Panc1 (cell line): ENCODE measurements around the gene PHKA2. TPM values are rescaled to one million over a fixed set of nuclear protein-coding genes. Genes with fewer than 3 reads are reported as not detected.

Experiments
- ATAC-seq: fragments of 200-7000 bp; cut with Tn5 transposase; 2 replicates; pipeline ENCODE4 v1.9.1; 2020; ENCODE audit warnings: mild to moderate bottlenecking, moderate library complexity
- BruUV-seq: library from RNA; stranded (reverse); fragments of 400-500 nt; replicated peaks from 2 replicates; lab custom pipeline; 2021; lab: Mats Ljungman, UMichigan
- CTCF ChIA-PET: fragments of 300-600 bp; sonication (Branson Sonifier 250); formaldehyde crosslinking; loops from one replicate; lab custom pipeline; 2022; ENCODE audit warnings: antibody characterized with exemption; lab: Charles Lee
- POLR2A ChIA-PET: fragments of 300-600 bp; sonication (Branson Sonifier 250); formaldehyde crosslinking; loops from one replicate; lab custom pipeline; 2022; ENCODE audit warnings: antibody characterized with exemption; lab: Charles Lee
- DNase-seq: peaks from one replicate; pipeline ENCODE4 v3.0.0-alpha.2; 2010; ENCODE audit warnings: low read depth, low spot score
- H3K27ac ChIP-seq: 2 replicates; pipeline ENCODE4 v1.5.1; 2011; ENCODE audit warnings: mild to moderate bottlenecking, low read length, inconsistent platforms
- H3K27me3 ChIP-seq: fragments of 200-500 bp; sonication (Bioruptor generic); 2 replicates; pipeline ENCODE4 v1.6.0; 2014; ENCODE audit warnings: low read length, inconsistent platforms; ENCODE audit not compliant: control insufficient read depth, insufficient read depth
- H3K36me3 ChIP-seq: fragments of 200-500 bp; sonication (Bioruptor generic); 2 replicates; pipeline ENCODE4 v1.5.1; 2014; ENCODE audit warnings: inconsistent platforms, mild to moderate bottlenecking, low read length, moderate library complexity; ENCODE audit not compliant: control insufficient read depth, insufficient read depth
- H3K4me1 ChIP-seq: 2 replicates; pipeline ENCODE4 v1.5.1; 2011; ENCODE audit warnings: inconsistent platforms, mild to moderate bottlenecking, low read length, moderate library complexity; ENCODE audit not compliant: control insufficient read depth, insufficient read depth
- H3K4me3 ChIP-seq, 2 experiments: 2 replicates each; pipeline ENCODE4 v1.5.1; 2011 to 2012; ENCODE audit warnings: low read depth in 2 of 2, low read length in 2 of 2, mild to moderate bottlenecking in 2 of 2, inconsistent platforms in 1 of 2, moderate library complexity in 1 of 2
- H3K9me3 ChIP-seq: fragments of 200-500 bp; sonication (Bioruptor generic); 2 replicates; pipeline ENCODE4 v1.5.1; 2014; ENCODE audit warnings: low read depth, mild to moderate bottlenecking, inconsistent platforms, low read length, moderate library complexity; ENCODE audit not compliant: control insufficient read depth, insufficient read depth
- POLR2AphosphoS5 ChIP-seq: IDR thresholded peaks from 2 replicates; pipeline ENCODE4 v1.6.1; 2012; ENCODE audit warnings: mild to moderate bottlenecking, low read depth, low read length, moderate library complexity
- SIN3A ChIP-seq: IDR thresholded peaks from 2 replicates; pipeline ENCODE4 v1.6.1; 2012; ENCODE audit warnings: low read depth, mild to moderate bottlenecking, low read length, moderate library complexity, borderline replicate concordance; ENCODE audit not compliant: insufficient read depth
- TCF7L2 ChIP-seq: IDR thresholded peaks from 2 replicates; pipeline ENCODE4 v1.6.1; 2011; ENCODE audit warnings: mild to moderate bottlenecking, low read depth, low read length, inconsistent platforms
- in situ Hi-C: cut with HindIII; loops from 2 replicates; pipeline ENCODE4 v1.10.0; 2016; ENCODE audit warnings: low sequenced_read_pairs, low pct_unique_long_range_greater_than_20kb
- intact Hi-C: fragments of 100-400 bp; cut with micrococcal nuclease; formaldehyde crosslinking; loops from one replicate; pipeline ENCODE4 v1.10.0; 2022; ENCODE audit not compliant: unreplicated experiment
- total RNA-seq: library from RNA; stranded (reverse); gene quantifications from one replicate; pipeline ENCODE4 v1.2.1, GENCODE V29; 2021; ENCODE audit not compliant: unreplicated experiment
- TF ChIP-seq, protein P1 (sequence below), 2 experiments: IDR thresholded peaks; 2 replicates each; pipeline ENCODE4 v1.6.1; 2011 to 2012; ENCODE audit warnings: low read depth in 2 of 2, control low read depth in 1 of 2, low read length in 1 of 2, mild to moderate bottlenecking in 1 of 2, moderate library complexity in 1 of 2; ENCODE audit not compliant: insufficient read depth in 1 of 2
- TF ChIP-seq, protein P2 (sequence below): fragments of 450-650 bp; IDR thresholded peaks from 2 replicates; pipeline ENCODE4 v1.5.1; 2017; ENCODE audit warnings: mild to moderate bottlenecking

The PHKA2 gene
- total RNA-seq, 1 experiment from 2014 or later: 20.6 TPM

DNA sequence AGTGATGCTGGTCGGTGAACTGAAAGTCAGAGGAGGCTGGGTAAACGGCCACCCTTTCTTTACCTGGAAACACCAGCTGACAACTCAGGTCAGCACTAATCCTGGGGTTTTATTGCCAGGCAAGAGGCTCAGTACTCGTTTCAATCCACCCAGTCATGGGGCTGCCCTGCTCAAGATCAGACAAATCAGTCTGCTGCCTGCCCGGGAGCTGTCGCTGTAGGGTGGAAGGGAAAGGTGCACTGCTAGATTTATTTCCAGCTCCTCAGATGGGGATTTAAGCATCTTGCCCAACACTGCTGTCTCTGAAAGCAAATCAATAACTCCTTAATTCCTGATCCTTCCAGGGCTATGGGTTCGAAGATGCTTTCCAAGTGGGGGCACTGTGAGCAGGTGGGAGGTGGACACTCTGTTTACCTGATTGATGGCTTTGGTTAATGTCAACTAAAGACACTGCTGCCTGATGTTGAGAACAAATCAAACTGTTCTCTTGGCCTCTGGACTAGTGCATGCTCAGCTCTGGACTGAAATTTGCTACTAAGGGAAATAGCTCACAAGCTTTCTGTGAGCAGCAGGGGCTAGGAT, 59.3 kb downstream of the PHKA2 start:
- TF ChIP-seq, protein P1, sequence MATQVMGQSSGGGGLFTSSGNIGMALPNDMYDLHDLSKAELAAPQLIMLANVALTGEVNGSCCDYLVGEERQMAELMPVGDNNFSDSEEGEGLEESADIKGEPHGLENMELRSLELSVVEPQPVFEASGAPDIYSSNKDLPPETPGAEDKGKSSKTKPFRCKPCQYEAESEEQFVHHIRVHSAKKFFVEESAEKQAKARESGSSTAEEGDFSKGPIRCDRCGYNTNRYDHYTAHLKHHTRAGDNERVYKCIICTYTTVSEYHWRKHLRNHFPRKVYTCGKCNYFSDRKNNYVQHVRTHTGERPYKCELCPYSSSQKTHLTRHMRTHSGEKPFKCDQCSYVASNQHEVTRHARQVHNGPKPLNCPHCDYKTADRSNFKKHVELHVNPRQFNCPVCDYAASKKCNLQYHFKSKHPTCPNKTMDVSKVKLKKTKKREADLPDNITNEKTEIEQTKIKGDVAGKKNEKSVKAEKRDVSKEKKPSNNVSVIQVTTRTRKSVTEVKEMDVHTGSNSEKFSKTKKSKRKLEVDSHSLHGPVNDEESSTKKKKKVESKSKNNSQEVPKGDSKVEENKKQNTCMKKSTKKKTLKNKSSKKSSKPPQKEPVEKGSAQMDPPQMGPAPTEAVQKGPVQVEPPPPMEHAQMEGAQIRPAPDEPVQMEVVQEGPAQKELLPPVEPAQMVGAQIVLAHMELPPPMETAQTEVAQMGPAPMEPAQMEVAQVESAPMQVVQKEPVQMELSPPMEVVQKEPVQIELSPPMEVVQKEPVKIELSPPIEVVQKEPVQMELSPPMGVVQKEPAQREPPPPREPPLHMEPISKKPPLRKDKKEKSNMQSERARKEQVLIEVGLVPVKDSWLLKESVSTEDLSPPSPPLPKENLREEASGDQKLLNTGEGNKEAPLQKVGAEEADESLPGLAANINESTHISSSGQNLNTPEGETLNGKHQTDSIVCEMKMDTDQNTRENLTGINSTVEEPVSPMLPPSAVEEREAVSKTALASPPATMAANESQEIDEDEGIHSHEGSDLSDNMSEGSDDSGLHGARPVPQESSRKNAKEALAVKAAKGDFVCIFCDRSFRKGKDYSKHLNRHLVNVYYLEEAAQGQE (IDR thresholded peaks at IDR 0.05; ENCODE audit: insufficient read depth in 1 of 2, low read depth in 2 of 2, low read length in 1 of 2): no peak
- TF ChIP-seq POLR2AphosphoS5: no peak
- TF ChIP-seq, protein P2, sequence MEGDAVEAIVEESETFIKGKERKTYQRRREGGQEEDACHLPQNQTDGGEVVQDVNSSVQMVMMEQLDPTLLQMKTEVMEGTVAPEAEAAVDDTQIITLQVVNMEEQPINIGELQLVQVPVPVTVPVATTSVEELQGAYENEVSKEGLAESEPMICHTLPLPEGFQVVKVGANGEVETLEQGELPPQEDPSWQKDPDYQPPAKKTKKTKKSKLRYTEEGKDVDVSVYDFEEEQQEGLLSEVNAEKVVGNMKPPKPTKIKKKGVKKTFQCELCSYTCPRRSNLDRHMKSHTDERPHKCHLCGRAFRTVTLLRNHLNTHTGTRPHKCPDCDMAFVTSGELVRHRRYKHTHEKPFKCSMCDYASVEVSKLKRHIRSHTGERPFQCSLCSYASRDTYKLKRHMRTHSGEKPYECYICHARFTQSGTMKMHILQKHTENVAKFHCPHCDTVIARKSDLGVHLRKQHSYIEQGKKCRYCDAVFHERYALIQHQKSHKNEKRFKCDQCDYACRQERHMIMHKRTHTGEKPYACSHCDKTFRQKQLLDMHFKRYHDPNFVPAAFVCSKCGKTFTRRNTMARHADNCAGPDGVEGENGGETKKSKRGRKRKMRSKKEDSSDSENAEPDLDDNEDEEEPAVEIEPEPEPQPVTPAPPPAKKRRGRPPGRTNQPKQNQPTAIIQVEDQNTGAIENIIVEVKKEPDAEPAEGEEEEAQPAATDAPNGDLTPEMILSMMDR: no peak
- TF ChIP-seq SIN3A: no peak
- no peak for TF ChIP-seq TCF7L2
- Histone ChIP-seq H3K4me1 (no peaks in the 10 kb centered on the region), H3K27ac (no peak overlapping the region), H3K9me3 (no peaks in the 10 kb centered on the region), H3K27me3 (no peaks in the 10 kb centered on the region), H3K4me3 (no peak overlapping the region), H3K36me3 (no peaks in the 10 kb centered on the region)
- no peak for DNase-seq
- ChIA-PET CTCF (no interaction called here), POLR2A (no interaction called here)
- no peak for ATAC-seq
- in situ Hi-C loops (no loop called here), intact Hi-C loops (no loop called here)
- BruUV-seq: no TSS peak

DNA sequence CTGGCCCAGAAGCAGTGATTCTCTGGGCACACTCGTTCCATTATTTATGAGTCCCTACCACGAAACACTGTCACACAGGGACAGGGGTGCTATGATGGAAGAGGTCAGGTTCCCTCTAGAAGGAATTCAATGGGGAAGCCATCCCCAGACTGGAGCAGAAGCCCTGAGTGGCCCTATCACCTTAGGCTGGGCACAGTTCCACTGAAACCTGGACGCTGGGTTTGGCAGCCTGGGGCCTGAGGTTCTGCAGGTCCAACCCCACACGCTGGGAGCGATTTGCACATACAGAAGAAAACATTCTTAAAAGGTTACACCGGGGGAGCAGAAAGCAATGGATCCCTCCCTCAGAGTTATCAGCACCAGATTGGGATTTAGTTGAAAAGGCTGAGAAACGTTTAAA, 63.3 kb downstream of the PHKA2 start:
- BruUV-seq: no TSS peak
- in situ Hi-C loops (no loop called here), intact Hi-C loops (no loop called here)
- Histone ChIP-seq H3K27ac (no peak overlapping the region), H3K4me3 (no peak overlapping the region), H3K4me1 (no peaks in the 10 kb centered on the region), H3K27me3 (no peaks in the 10 kb centered on the region), H3K36me3 (no peaks in the 10 kb centered on the region), H3K9me3 (no peaks in the 10 kb centered on the region)
- POLR2A ChIA-PET: no interaction called here
- TF ChIP-seq SIN3A (no peak), POLR2AphosphoS5 (no peak), TCF7L2 (no peak)
- TF ChIP-seq, protein P2: no peak
- TF ChIP-seq, protein P1 (IDR thresholded peaks at IDR 0.05; ENCODE audit: insufficient read depth in 1 of 2, low read depth in 2 of 2, low read length in 1 of 2): no peak
- ATAC-seq (no peak), DNase-seq (no peak)
- CTCF ChIA-PET: no interaction called here
